Common myeloid progenitor, CD34-positive (primary cell): ENCODE results near the gene RBFOX2.

Source experiments
- CTCF ChIA-PET: fragments of 350-600 bp; sonication (Branson Sonifier 250); formaldehyde crosslinking; loops from one replicate; lab custom pipeline; 2021; ENCODE audit warnings: antibody characterized with exemption; lab: Charles Lee
- POLR2A ChIA-PET: fragments of 350-600 bp; sonication (Branson Sonifier 250); formaldehyde crosslinking; loops from one replicate; lab custom pipeline; 2021; ENCODE audit warnings: antibody characterized with exemption; lab: Charles Lee
- DNase-seq, 3 donors: peaks; one replicate each; pipeline versions ENCODE4 v3.0.0 to v3.0.0-alpha.2; 2013
- H3K27ac ChIP-seq, 2 experiments: 1 replicate in 1 of 2; 2 replicates in 1 of 2; pipeline ENCODE4 v1.7.0; 2013; ENCODE audit warnings: inconsistent platforms in 2 of 2, low read length in 2 of 2, mild to moderate bottlenecking in 2 of 2, low read depth in 1 of 2, moderate library complexity in 1 of 2; ENCODE audit not compliant: severe bottlenecking in 2 of 2, insufficient read depth in 1 of 2, poor library complexity in 1 of 2
- H3K27me3 ChIP-seq, 5 experiments: replicated peaks in 2 of 5; 1 replicate in 3 of 5; 2 replicates in 2 of 5; pipeline versions ENCODE4 v1.6.1 to v1.7.0; 2013; ENCODE audit warnings: low read length in 4 of 5, mild to moderate bottlenecking in 2 of 5, moderate library complexity in 2 of 5, inconsistent platforms in 1 of 5; ENCODE audit not compliant: insufficient read depth in 5 of 5, control insufficient read depth in 4 of 5
- H3K36me3 ChIP-seq, 4 experiments: 1 replicate in 2 of 4; 2 replicates in 2 of 4; pipeline versions ENCODE4 v1.6.1 to v1.7.0; 2013; ENCODE audit warnings: low read length in 3 of 4, control low read depth in 1 of 4, mild to moderate bottlenecking in 1 of 4; ENCODE audit not compliant: control insufficient read depth in 4 of 4, insufficient read depth in 4 of 4
- H3K4me1 ChIP-seq, 4 experiments: 1 replicate in 3 of 4; 2 replicates in 1 of 4; pipeline versions ENCODE4 v1.6.1 to v1.7.1; 2013; ENCODE audit warnings: low read length in 3 of 4, mild to moderate bottlenecking in 3 of 4, control low read depth in 1 of 4, inconsistent platforms in 1 of 4, moderate library complexity in 1 of 4; ENCODE audit not compliant: control insufficient read depth in 4 of 4, insufficient read depth in 4 of 4; ENCODE audit errors: control extremely low read depth in 1 of 4
- H3K4me3 ChIP-seq, 7 experiments: 1 replicate in 4 of 7; 2 replicates in 3 of 7; pipeline versions ENCODE4 v1.5.1 to v1.7.0; 2013; ENCODE audit warnings: mild to moderate bottlenecking in 7 of 7, low read length in 6 of 7, moderate library complexity in 6 of 7, inconsistent platforms in 2 of 7, low read depth in 2 of 7, control low read depth in 1 of 7; ENCODE audit not compliant: insufficient read depth in 4 of 7, control insufficient read depth in 1 of 7; ENCODE audit errors: extremely low read depth in 1 of 7
- H3K9me3 ChIP-seq, 5 experiments: 1 replicate in 4 of 5; 2 replicates in 1 of 5; pipeline versions ENCODE4 v1.6.1 to v1.7.1; 2013; ENCODE audit warnings: low read length in 4 of 5, mild to moderate bottlenecking in 2 of 5, inconsistent platforms in 1 of 5, low read depth in 1 of 5, moderate library complexity in 1 of 5; ENCODE audit not compliant: control insufficient read depth in 4 of 5, insufficient read depth in 2 of 5; ENCODE audit errors: control extremely low read depth in 1 of 5
- WGBS: methylation state at CpG from one replicate; pipeline ENCODE4 v1.1.5; 2013; ENCODE audit not compliant: insufficient coverage; 5-methylcytosine and 5-hydroxymethylcytosine counted together

RBFOX2 gene

GRCh38 chr22:35963237-35963810 lies 65.3 kb downstream of the RBFOX2 start:
- 100% methylated on average over 1 of the region's 8 CpGs for WGBS
- CTCF ChIA-PET, result no interaction called here
- POLR2A ChIA-PET, result interaction anchor here (0.6 kb wide), 1 partner anchor 369 kb away, joined by 3 read pairs; no protein-coding TSS in a partner anchor

GRCh38 chr22:35961480-35962295 lies 66.9 kb downstream of the RBFOX2 start:
- WGBS, result 83% methylated on average over 5 of the region's 5 CpGs
- Histone ChIP-seq H3K4me1 (no peaks in the 10 kb centered on the region), H3K9me3 (no peaks in the 10 kb centered on the region), H3K36me3 (no peaks in the 10 kb centered on the region), H3K27me3 (no peaks in the 10 kb centered on the region), H3K4me3 (no peak overlapping the region), H3K27ac (no peak overlapping the region)
- POLR2A ChIA-PET, result no interaction called here
- no peak for DNase-seq
- CTCF ChIA-PET, result interaction anchor here (1.9 kb wide), 1 partner anchor 104 kb away, joined by 5 read pairs; no protein-coding TSS in a partner anchor

More at GRCh38 chr22:35963237-35963810, 65.3 kb downstream of the RBFOX2 start:
- no peaks in the 10 kb centered on the region for H3K27me3 ChIP-seq
- H3K9me3 ChIP-seq, result no peaks in the 10 kb centered on the region
- no peaks in the 10 kb centered on the region for H3K36me3 ChIP-seq
- DNase-seq, result no peak
- H3K27ac ChIP-seq, result no peak overlapping the region
- H3K4me1 ChIP-seq, result no peaks in the 10 kb centered on the region
- no peak overlapping the region for H3K4me3 ChIP-seq

- no CpG with 5 or more reads among the region's 2 CpGs for WGBS
- no peaks in the 10 kb centered on the region for H3K4me1 ChIP-seq
- no peak overlapping the region for H3K27ac ChIP-seq
- H3K36me3 ChIP-seq, result no peaks in the 10 kb centered on the region
- DNase-seq, result no peak
- CTCF ChIA-PET, result interaction anchor here (1.9 kb wide), 1 partner anchor 105 kb away, joined by 5 read pairs; no protein-coding TSS in a partner anchor
- no peaks in the 10 kb centered on the region for H3K27me3 ChIP-seq
- no peaks in the 10 kb centered on the region for H3K9me3 ChIP-seq
- H3K4me3 ChIP-seq, result no peak overlapping the region
- POLR2A ChIA-PET, result no interaction called here
Observed at GRCh38 chr22:35960854-35961253, 67.8 kb downstream of the RBFOX2 start.

GRCh38 chr22:35959121-35959800 lies 69.4 kb downstream of the RBFOX2 start:
- CTCF ChIA-PET, result interaction anchor here (1.1 kb wide), 1 partner anchor 12 kb away, joined by 3 read pairs; no protein-coding TSS in a partner anchor

GRCh38 chr22:35958334-35958733 lies 70.3 kb downstream of the RBFOX2 start:
- Histone ChIP-seq H3K9me3 (no peaks in the 10 kb centered on the region), H3K27me3 (no peaks in the 10 kb centered on the region), H3K4me3 (no peak overlapping the region), H3K36me3 (peaks cover 0 to 2% (median 0%) of the 10 kb centered on the region in 4 experiments), H3K4me1 (no peaks in the 10 kb centered on the region), H3K27ac (no peak overlapping the region)
- ChIA-PET CTCF (no interaction called here), POLR2A (no interaction called here)
- WGBS, result 100% methylated on average over 2 of the region's 2 CpGs
- DNase-seq, result no peak

More at GRCh38 chr22:35959121-35959800, 69.4 kb downstream of the RBFOX2 start:
- Histone ChIP-seq H3K4me3 (no peak overlapping the region), H3K27me3 (no peaks in the 10 kb centered on the region), H3K27ac (no peak overlapping the region), H3K4me1 (no peaks in the 10 kb centered on the region), H3K9me3 (no peaks in the 10 kb centered on the region), H3K36me3 (peaks cover 0 to 2% (median 0%) of the 10 kb centered on the region in 4 experiments)
- no peak for DNase-seq
- POLR2A ChIA-PET, result no interaction called here
- 90% methylated on average over 2 of the region's 5 CpGs for WGBS

GRCh38 chr22:35957589-35957988 lies 71.0 kb downstream of the RBFOX2 start:
- 100% methylated on average over 1 of the region's 1 CpG for WGBS
- H3K9me3 ChIP-seq, result no peaks in the 10 kb centered on the region
- H3K4me1 ChIP-seq, result no peaks in the 10 kb centered on the region
- no peak for DNase-seq
- ChIA-PET CTCF (no interaction called here), POLR2A (no interaction called here)
- H3K27me3 ChIP-seq, result no peaks in the 10 kb centered on the region
- H3K36me3 ChIP-seq, result peaks cover 0 to 2% (median 0%) of the 10 kb centered on the region in 4 experiments
- H3K27ac ChIP-seq, result no peak overlapping the region
- H3K4me3 ChIP-seq, result no peak overlapping the region
